ENCODE results near the gene B3GNT4.

DNA sequence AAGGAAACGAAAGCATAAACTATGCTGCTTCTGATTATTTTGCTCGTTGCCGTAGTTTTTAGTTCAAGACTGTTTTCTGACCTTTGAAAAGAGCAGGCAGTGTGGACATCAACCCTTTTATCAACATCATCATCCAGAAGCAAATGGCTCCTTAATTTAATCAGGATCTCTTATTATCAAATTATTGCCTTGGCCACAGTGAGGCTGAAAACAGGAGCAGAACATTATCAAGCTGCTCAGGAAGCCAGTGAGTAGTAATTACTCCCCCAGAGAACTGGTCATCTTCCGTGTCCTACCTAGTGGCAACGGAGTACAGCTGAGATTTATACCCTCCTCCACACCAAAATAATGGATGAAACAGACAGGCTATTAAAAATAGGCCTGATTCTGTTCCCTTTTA, 24.6 kb downstream of the B3GNT4 start:
- TF ChIP-seq POLR2A (IDR thresholded peaks at IDR 0.05; ENCODE audit: low read depth, low read length), result no peak
- TF ChIP-seq, protein P1, sequence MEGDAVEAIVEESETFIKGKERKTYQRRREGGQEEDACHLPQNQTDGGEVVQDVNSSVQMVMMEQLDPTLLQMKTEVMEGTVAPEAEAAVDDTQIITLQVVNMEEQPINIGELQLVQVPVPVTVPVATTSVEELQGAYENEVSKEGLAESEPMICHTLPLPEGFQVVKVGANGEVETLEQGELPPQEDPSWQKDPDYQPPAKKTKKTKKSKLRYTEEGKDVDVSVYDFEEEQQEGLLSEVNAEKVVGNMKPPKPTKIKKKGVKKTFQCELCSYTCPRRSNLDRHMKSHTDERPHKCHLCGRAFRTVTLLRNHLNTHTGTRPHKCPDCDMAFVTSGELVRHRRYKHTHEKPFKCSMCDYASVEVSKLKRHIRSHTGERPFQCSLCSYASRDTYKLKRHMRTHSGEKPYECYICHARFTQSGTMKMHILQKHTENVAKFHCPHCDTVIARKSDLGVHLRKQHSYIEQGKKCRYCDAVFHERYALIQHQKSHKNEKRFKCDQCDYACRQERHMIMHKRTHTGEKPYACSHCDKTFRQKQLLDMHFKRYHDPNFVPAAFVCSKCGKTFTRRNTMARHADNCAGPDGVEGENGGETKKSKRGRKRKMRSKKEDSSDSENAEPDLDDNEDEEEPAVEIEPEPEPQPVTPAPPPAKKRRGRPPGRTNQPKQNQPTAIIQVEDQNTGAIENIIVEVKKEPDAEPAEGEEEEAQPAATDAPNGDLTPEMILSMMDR (IDR thresholded peaks at IDR 0.05; ENCODE audit: extremely low read depth in 1 of 2, insufficient read depth in 1 of 2, low read depth in 1 of 2, low read length in 2 of 2), result no peak
